Rectal smooth muscle tissue (tissue), 1 donor: ENCODE data around the gene OR4S1.

ENCODE experiments used
- H3K27ac ChIP-seq: one replicate; pipeline ENCODE4 v1.7.0; 2013; ENCODE audit warnings: low read depth, low read length, inconsistent platforms
- H3K27me3 ChIP-seq: one replicate; pipeline ENCODE4 v1.7.0; 2013; ENCODE audit warnings: low read length; ENCODE audit not compliant: control insufficient read depth, insufficient read depth
- H3K36me3 ChIP-seq: one replicate; pipeline ENCODE4 v1.7.0; 2013; ENCODE audit warnings: low read length; ENCODE audit not compliant: control insufficient read depth, insufficient read depth
- H3K4me1 ChIP-seq: one replicate; pipeline ENCODE4 v1.7.0; 2013; ENCODE audit warnings: low read length; ENCODE audit not compliant: control insufficient read depth, insufficient read depth
- H3K4me3 ChIP-seq: one replicate; pipeline ENCODE4 v1.7.0; 2013; ENCODE audit warnings: low read length
- H3K9ac ChIP-seq: one replicate; pipeline ENCODE4 v1.7.0; 2013; ENCODE audit warnings: low read length

Gene OR4S1

DNA sequence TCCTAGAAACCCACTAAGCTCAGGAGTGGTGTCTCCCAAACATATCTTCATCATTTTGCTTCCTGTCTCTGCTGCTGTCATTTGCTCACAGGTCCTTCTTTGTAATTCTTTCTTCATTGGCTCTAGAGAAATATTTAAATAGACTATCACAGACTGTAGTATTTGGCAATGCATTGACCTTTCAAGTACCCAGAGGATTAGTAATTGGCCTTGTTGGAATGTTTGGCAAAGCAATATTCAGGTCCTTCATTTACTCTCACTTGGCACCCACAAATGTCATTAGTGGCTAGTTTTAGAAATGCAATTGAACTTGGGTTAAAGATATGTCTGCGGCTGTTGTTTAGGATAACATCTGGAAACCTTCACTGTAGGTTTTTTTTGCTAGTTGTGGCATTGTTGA, 48.7 kb downstream of the OR4S1 start:
- no peaks in the 10 kb centered on the region for H3K4me1 ChIP-seq
- H3K27me3 ChIP-seq, result no peaks in the 10 kb centered on the region

More for the DNA sequence above, 48.7 kb downstream of the OR4S1 start:
- H3K9ac ChIP-seq, result no peak overlapping the region
- H3K27ac ChIP-seq, result no peak overlapping the region
- no peak overlapping the region for H3K4me3 ChIP-seq
- H3K36me3 ChIP-seq, result no peaks in the 10 kb centered on the region
